ENCODE data around the gene ACTL6B.

The ACTL6B gene

GRCh38 chr7:100599911-100600729 is 56.1 kb downstream of the ACTL6B start:
- no peak for DNase-seq (ENCODE audit: low spot score)

GRCh38 chr7:100598425-100598824 is 57.8 kb downstream of the ACTL6B start:
- DNase-seq (ENCODE audit: low spot score) = no peak

- no peak for DNase-seq (ENCODE audit: low spot score)
Observed at GRCh38 chr7:100595188-100595587, 61.1 kb downstream of the ACTL6B start.

Measured in HuH-7 (cell line).